HEK293 (cell line): ENCODE results near the gene CASK.

ENCODE experiments used
- HOXA7 ChIP-seq: sonication (generic); formaldehyde crosslinking; IDR thresholded peaks from 2 replicates; pipeline ENCODE4 v1.8.1; 2022; ENCODE audit warnings: missing genetic modification reagents, borderline replicate concordance
- ZBTB7A ChIP-seq: fragments of 450-650 bp; formaldehyde crosslinking; IDR thresholded peaks from 2 replicates; pipeline ENCODE4 v1.5.1; 2016; ENCODE audit warnings: low read depth, missing biosample characterization, missing genetic modification characterization
- ZFP41 ChIP-seq: fragments of 450-650 bp; formaldehyde crosslinking; IDR thresholded peaks from 2 replicates; pipeline ENCODE4 v1.5.1; 2016; ENCODE audit warnings: missing biosample characterization, missing genetic modification characterization, borderline replicate concordance
- ZNF184 ChIP-seq: fragments of 450-650 bp; IDR thresholded peaks from 2 replicates; pipeline ENCODE4 v1.5.1; 2018; ENCODE audit warnings: missing biosample characterization, mild to moderate bottlenecking, missing genetic modification characterization
- ZNF394 ChIP-seq: fragments of 450-650 bp; formaldehyde crosslinking; IDR thresholded peaks from 2 replicates; pipeline ENCODE4 v1.5.1; 2016; ENCODE audit warnings: missing biosample characterization, missing genetic modification characterization, mild to moderate bottlenecking, moderate library complexity, borderline replicate concordance
- TF ChIP-seq, protein P1 (sequence below): fragments of 450-650 bp; formaldehyde crosslinking; IDR thresholded peaks from 2 replicates; pipeline ENCODE4 v1.5.1; 2016; ENCODE audit warnings: missing biosample characterization, missing genetic modification characterization
- TF ChIP-seq, protein P2 (sequence below): fragments of 450-650 bp; formaldehyde crosslinking; IDR thresholded peaks from 2 replicates; pipeline ENCODE4 v1.5.1; 2016; ENCODE audit warnings: missing biosample characterization, missing genetic modification characterization
- TF ChIP-seq, protein P3 (sequence below): fragments of 450-650 bp; formaldehyde crosslinking; IDR thresholded peaks from 2 replicates; pipeline ENCODE4 v1.5.1; 2016; ENCODE audit warnings: missing biosample characterization, missing genetic modification characterization
- TF ChIP-seq, protein P4 (sequence below): fragments of 450-650 bp; formaldehyde crosslinking; IDR thresholded peaks from 2 replicates; pipeline ENCODE4 v1.5.1; 2016; ENCODE audit warnings: missing biosample characterization, missing genetic modification characterization, low read depth

DNA sequence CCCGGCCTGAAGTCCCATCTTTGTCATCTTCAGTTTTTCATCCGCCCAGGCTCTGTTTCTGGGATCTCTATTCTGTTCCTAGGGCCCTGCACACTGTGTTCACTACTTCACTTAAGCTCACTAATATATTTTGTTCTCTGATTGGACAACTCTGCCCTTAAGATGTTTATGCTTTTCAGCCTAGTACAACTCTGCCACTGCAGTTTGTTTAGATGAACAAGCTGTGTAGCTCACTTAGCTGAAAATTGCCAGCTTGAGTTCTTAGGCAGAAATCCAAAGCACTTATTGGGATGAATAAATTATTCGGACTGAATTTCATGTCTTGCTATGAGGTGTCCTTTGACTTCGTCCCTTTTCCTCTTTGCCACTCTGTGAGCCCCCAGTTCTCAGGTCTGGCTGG lies 415.4 kb downstream of the CASK start:
- TF ChIP-seq ZBTB7A (tag by site-specific recombination) (no peak), ZNF184 (no peak), HOXA7 (CRISPR knock-in tag) (no peak), ZFP41 (tag by site-specific recombination) (no peak), ZNF394 (tag by site-specific recombination) (no peak)
- TF ChIP-seq, protein P1, sequence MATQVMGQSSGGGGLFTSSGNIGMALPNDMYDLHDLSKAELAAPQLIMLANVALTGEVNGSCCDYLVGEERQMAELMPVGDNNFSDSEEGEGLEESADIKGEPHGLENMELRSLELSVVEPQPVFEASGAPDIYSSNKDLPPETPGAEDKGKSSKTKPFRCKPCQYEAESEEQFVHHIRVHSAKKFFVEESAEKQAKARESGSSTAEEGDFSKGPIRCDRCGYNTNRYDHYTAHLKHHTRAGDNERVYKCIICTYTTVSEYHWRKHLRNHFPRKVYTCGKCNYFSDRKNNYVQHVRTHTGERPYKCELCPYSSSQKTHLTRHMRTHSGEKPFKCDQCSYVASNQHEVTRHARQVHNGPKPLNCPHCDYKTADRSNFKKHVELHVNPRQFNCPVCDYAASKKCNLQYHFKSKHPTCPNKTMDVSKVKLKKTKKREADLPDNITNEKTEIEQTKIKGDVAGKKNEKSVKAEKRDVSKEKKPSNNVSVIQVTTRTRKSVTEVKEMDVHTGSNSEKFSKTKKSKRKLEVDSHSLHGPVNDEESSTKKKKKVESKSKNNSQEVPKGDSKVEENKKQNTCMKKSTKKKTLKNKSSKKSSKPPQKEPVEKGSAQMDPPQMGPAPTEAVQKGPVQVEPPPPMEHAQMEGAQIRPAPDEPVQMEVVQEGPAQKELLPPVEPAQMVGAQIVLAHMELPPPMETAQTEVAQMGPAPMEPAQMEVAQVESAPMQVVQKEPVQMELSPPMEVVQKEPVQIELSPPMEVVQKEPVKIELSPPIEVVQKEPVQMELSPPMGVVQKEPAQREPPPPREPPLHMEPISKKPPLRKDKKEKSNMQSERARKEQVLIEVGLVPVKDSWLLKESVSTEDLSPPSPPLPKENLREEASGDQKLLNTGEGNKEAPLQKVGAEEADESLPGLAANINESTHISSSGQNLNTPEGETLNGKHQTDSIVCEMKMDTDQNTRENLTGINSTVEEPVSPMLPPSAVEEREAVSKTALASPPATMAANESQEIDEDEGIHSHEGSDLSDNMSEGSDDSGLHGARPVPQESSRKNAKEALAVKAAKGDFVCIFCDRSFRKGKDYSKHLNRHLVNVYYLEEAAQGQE (tag by site-specific recombination): no peak
- TF ChIP-seq, protein P2, sequence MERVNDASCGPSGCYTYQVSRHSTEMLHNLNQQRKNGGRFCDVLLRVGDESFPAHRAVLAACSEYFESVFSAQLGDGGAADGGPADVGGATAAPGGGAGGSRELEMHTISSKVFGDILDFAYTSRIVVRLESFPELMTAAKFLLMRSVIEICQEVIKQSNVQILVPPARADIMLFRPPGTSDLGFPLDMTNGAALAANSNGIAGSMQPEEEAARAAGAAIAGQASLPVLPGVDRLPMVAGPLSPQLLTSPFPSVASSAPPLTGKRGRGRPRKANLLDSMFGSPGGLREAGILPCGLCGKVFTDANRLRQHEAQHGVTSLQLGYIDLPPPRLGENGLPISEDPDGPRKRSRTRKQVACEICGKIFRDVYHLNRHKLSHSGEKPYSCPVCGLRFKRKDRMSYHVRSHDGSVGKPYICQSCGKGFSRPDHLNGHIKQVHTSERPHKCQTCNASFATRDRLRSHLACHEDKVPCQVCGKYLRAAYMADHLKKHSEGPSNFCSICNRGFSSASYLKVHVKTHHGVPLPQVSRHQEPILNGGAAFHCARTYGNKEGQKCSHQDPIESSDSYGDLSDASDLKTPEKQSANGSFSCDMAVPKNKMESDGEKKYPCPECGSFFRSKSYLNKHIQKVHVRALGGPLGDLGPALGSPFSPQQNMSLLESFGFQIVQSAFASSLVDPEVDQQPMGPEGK (tag by site-specific recombination): no peak
- TF ChIP-seq, protein P3, sequence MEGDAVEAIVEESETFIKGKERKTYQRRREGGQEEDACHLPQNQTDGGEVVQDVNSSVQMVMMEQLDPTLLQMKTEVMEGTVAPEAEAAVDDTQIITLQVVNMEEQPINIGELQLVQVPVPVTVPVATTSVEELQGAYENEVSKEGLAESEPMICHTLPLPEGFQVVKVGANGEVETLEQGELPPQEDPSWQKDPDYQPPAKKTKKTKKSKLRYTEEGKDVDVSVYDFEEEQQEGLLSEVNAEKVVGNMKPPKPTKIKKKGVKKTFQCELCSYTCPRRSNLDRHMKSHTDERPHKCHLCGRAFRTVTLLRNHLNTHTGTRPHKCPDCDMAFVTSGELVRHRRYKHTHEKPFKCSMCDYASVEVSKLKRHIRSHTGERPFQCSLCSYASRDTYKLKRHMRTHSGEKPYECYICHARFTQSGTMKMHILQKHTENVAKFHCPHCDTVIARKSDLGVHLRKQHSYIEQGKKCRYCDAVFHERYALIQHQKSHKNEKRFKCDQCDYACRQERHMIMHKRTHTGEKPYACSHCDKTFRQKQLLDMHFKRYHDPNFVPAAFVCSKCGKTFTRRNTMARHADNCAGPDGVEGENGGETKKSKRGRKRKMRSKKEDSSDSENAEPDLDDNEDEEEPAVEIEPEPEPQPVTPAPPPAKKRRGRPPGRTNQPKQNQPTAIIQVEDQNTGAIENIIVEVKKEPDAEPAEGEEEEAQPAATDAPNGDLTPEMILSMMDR (tag by site-specific recombination): no peak
- TF ChIP-seq, protein P4, sequence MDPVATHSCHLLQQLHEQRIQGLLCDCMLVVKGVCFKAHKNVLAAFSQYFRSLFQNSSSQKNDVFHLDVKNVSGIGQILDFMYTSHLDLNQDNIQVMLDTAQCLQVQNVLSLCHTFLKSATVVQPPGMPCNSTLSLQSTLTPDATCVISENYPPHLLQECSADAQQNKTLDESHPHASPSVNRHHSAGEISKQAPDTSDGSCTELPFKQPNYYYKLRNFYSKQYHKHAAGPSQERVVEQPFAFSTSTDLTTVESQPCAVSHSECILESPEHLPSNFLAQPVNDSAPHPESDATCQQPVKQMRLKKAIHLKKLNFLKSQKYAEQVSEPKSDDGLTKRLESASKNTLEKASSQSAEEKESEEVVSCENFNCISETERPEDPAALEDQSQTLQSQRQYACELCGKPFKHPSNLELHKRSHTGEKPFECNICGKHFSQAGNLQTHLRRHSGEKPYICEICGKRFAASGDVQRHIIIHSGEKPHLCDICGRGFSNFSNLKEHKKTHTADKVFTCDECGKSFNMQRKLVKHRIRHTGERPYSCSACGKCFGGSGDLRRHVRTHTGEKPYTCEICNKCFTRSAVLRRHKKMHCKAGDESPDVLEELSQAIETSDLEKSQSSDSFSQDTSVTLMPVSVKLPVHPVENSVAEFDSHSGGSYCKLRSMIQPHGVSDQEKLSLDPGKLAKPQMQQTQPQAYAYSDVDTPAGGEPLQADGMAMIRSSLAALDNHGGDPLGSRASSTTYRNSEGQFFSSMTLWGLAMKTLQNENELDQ (tag by site-specific recombination): no peak
